Activated CD8-positive, alpha-beta memory T cell treated with anti-CD3 and anti-CD28 coated beads for 24 hours (primary cell): ENCODE data around the gene HRH1.
A peak's percentile ranks its signal among the peaks of the same experiment; 100 is the strongest.
"Not testable (repeated sequence)": the region's sequence is repeated elsewhere in the genome, so short reads cannot be mapped to it uniquely, and the experiment has no call there.

Source experiments
- DNase-seq: peaks from one replicate; pipeline ENCODE4 v3.0.0-alpha.2; 2020

Gene HRH1

DNA sequence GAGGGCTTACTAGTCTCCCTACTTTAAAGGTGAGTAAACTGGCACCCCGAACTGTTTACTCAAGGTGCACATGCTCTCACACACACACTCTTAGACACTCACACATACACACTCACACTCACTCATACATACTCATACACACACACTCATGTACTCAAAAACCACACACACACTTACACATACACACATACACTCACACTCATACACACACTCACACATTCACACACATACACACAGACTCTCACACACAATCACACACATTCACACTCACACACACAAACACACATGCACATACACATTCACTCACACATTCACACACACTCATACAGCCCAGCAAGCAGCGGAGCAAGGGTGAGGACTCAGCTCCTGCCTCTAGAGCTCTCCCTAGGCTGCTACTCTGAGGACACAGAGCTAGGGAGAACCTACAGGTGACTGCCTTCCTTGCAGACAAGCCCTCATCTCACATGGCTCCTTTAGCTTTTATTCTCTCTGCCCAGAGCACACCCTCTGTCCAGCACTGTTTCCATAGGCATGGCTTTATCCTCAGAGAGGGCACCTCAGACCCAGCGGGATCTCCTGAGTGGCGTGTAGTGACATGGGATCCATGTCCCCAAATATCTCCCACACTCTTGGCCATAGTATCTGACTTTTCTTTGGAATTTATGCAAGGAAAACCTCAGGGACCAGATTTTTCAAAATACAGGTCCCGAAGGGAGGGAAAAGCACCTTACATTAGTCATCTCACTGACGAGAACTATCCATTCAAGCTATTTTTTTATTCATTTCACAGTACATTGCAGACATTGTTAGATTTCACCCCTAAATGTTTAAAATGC, 91.8 kb downstream of the HRH1 start:
- DNase-seq: no peak

DNA sequence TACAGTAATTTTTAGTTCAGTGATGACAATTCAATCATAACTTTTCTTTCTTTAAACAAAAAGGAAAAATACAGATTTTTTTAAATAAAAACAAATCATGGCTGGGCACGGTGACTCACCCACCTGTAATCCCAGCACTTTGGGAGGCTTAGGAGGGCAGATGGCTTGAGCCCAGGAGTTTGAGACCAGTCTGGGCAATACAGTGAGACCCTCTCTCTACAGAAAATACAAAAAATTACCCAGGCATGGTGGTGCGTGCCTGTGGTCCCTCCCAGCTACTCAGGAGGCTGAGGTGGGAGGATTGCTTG, 92.3 kb downstream of the HRH1 start:
- DNase-seq: no peak

GRCh38 chr3:11247362-11247761, 93.1 kb downstream of the HRH1 start:
- DNase-seq: no peak

DNA sequence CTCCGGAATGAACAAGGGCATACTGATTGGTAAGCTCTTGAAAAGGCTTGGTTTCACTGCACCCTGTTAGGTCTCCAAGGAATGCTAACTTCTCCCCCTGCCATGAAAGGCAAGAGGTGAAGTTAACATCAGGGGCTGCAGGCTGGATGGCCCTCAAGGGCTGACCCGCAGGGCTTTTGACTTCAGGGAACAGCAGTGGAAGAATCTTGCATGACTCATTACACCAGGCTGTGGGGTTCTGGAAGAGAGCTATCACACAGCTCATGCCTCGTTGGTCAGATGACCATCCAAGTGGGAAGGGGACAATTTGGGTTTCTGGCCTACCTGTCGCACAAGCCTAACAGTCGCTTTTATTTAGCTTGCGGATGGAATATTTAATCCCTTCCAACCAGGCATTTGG, 94.3 kb downstream of the HRH1 start:
- no peak for DNase-seq

- no peak for DNase-seq
Measured at GRCh38 chr3:11250902-11251806, 96.9 kb downstream of the HRH1 start.

- DNase-seq: no peak
Measured at GRCh38 chr3:11251807-11252176, 97.5 kb downstream of the HRH1 start.

DNA sequence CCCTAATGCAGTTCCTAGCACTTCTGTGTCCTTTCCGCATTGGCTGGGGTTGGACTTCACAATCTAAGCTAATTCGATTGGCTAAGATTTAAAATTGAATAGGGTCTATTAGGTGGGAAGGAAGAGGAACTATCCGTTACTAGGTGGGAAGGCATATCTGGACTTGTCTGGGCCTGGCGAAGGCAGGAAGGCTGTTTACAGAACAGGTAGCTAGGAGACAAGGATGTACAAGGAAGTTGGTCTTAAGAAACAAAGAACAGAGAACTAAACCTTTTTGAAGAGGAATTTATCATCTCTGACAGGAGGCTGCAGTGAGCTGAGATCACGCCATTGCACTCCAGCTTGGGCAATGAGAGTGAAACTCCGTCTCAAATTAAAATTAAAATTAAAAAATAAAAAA, 100.6 kb downstream of the HRH1 start:
- DNase-seq: no peak

DNA sequence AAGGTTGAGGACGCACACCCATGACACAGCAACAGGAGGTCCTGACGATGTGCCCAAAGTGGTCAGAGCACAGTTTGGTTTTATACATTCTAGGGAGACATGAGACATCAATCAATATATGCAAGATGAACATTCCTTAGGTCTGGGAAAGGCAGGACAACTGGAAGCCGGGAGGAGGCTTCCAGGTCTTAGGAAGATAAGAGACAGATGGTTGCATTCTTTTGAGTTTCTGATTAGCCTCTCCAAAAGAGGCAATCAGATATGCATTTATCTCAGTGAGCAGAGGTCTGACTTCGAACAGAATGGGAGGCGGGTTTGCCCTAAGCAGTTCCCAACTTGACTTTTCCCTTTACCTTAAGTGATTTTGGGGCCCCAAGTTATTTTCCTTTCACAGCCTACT, 101.2 kb downstream of the HRH1 start:
- not testable (repeated sequence) for DNase-seq

DNA sequence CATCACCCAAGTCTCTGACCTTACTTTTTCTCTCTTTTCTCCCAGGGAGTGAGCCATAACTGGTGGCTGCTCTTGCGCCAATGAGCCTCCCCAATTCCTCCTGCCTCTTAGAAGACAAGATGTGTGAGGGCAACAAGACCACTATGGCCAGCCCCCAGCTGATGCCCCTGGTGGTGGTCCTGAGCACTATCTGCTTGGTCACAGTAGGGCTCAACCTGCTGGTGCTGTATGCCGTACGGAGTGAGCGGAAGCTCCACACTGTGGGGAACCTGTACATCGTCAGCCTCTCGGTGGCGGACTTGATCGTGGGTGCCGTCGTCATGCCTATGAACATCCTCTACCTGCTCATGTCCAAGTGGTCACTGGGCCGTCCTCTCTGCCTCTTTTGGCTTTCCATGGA, 104.7 kb downstream of the HRH1 start:
- DNase-seq: no peak

GRCh38 chr3:11260460-11260859, 106.2 kb downstream of the HRH1 start:
- DNase-seq: no peak

- DNase-seq: no peak
Measured at GRCh38 chr3:11269007-11269406, 114.7 kb downstream of the HRH1 start.

GRCh38 chr3:11271986-11272904, 118.0 kb downstream of the HRH1 start, which contains the start of gene ATG7:
TSS of gene ATG7 (plus strand) at chr3:11272397. CDS start at chr3:11298696, 26,299 bp downstream.
- DNase-seq: peak; percentile 98

- DNase-seq: no peak
Measured at GRCh38 chr3:11272906-11273574, 118.7 kb downstream of the HRH1 start.

GRCh38 chr3:11273891-11274291, 119.6 kb downstream of the HRH1 start:
- no peak for DNase-seq

- no peak for DNase-seq
Measured at GRCh38 chr3:11274566-11275142, 120.4 kb downstream of the HRH1 start.

GRCh38 chr3:11275926-11276325, 121.6 kb downstream of the HRH1 start:
- DNase-seq: no peak

- DNase-seq: no peak
Measured at GRCh38 chr3:11276901-11277300, 122.6 kb downstream of the HRH1 start.

DNA sequence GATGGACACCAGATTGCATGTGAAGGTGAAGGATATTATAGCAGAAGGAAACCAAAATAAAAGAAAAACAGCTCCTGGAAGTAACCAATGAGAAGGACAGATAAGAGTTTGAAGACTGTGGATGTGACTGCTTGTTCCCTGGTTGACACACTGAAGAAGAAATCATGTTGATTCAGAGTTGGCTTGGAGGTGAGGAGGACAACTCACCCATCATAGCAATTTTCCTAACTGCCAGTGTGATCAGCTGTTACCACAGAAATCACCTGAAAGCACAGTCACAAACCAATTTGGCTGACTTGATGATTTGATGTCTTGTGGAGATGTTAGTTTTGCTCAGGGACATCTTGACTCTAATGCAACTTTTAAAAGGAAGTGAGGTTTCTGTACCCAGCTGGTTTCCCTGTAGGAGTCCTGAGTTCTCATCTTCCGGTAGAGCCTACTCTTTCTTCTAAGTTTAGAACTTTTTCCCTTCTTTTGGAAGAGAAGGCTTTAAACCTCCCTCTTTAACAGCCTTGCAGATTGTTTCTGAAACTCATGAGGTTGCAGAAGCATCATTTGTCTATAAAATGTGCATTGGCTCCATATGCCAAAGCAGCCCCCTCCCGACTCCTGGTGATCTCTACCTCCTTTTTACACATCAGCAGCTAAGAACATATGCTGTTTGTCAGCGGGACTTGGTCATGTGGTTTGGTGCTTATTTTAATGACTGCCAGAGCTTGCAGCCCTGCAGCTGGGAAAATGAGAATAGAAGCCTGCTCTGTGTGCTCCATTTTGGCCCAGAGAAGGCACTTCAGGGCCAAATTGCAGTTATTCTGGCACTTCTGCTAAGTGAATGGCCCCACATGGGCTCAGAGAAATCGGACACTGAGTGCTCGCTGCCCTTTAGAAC, 128.2 kb downstream of the HRH1 start:
- no peak for DNase-seq

DNA sequence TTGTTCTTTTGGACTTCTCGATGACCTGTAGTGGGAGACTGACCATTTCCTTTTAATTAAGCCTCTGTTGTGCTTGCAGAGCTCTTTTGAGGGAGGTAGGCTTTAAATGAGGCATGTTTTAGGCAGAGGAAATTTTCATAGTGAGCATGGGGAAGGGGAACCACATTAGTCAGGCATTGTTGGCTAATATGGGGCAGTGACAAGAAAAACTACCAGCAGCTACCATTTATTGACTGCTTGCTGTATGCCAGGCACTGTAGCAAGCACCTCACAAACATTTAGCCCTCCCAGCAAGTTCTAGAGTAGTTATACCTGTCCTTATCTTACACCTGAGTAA, 128.8 kb downstream of the HRH1 start:
- DNase-seq: no peak

- no peak for DNase-seq
Measured at GRCh38 chr3:11284011-11284410, 129.7 kb downstream of the HRH1 start.

GRCh38 chr3:11285471-11285870, 131.2 kb downstream of the HRH1 start:
- no peak for DNase-seq
